Activated naive CD8-positive, alpha-beta T cell (primary cell): ENCODE data around the gene OR6N2.
A peak's percentile ranks its signal among the peaks of the same experiment; 100 is the strongest.

Experiments used
- H3K27ac Mint-ChIP-seq: one replicate; pipeline ENCODE4 v1.8.0; 2021; ENCODE audit warnings: mixed read lengths
- H3K27me3 Mint-ChIP-seq: one replicate; pipeline ENCODE4 v1.8.0; 2021; ENCODE audit warnings: mixed read lengths
- H3K36me3 Mint-ChIP-seq: one replicate; pipeline ENCODE4 v1.8.0; 2021; ENCODE audit warnings: mixed read lengths
- H3K4me1 Mint-ChIP-seq: one replicate; pipeline ENCODE4 v1.8.0; 2021; ENCODE audit warnings: low read depth, mixed read lengths
- H3K4me3 Mint-ChIP-seq: one replicate; pipeline ENCODE4 v1.8.0; 2021; ENCODE audit warnings: mild to moderate bottlenecking, mixed read lengths
- H3K9me3 Mint-ChIP-seq: one replicate; pipeline ENCODE4 v1.8.0; 2021; ENCODE audit warnings: low read depth, mixed read lengths

The OR6N2 gene, protein sequence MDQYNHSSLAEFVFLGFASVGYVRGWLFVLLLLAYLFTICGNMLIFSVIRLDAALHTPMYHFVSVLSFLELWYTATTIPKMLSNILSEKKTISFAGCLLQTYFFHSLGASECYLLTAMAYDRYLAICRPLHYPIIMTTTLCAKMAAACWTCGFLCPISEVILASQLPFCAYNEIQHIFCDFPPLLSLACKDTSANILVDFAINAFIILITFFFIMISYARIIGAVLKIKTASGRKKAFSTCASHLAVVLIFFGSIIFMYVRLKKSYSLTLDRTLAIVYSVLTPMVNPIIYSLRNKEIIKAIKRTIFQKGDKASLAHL

GRCh38 chr1:158781104-158781503 lies at the start of gene OR6N2:
TSS of gene OR6N2 (minus strand) at chr1:158781204. CDS start at chr1:158777635, 3,569 bp downstream.
- Mint-ChIP-seq H3K4me1 (no peaks in the 10 kb centered on the region), H3K4me3 (no peak within 1 kb of the TSS), H3K27me3 (peaks cover 4% of the 10 kb centered on the region), H3K9me3 (no peaks in the 10 kb centered on the region), H3K36me3 (no peaks in the 10 kb centered on the region), H3K27ac (no peak within 1 kb of the TSS)

DNA sequence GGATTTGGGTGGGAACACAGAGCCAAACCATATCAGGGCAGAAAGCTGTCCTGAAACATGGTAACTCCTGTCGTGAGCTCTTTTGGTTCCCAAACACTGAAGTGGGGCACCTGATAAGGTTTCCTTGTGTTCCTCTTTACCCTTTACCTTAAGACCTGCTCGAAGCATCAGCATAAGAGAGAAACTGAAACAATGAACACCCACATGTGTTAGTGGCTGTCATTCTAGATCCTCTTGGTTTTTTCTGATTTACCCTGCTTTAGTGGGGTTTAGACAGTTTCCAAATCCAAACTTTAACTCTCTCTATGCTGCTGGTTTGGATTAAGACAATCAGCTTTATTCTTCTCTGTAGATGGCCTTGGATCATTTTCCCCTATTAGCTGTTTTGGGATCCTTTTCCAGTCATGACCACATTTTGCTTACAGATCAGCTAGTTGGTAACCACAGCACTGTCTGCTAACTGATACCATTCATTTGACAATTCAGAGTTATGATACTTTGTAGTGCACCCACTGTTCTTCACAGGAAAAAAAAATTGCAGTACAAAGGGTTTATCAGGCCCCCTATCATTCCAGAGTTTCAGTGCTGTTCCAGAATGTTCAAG lies 49.2 kb upstream of the OR6N2 start:
- peaks cover 6% of the 10 kb centered on the region for H3K36me3 Mint-ChIP-seq
- H3K4me3 Mint-ChIP-seq: no peak overlapping the region
- H3K4me1 Mint-ChIP-seq: peaks cover 2% of the 10 kb centered on the region
- H3K27me3 Mint-ChIP-seq: peaks cover 4% of the 10 kb centered on the region
- peak overlapping the region; percentile 17 for H3K27ac Mint-ChIP-seq
- peaks cover 7% of the 10 kb centered on the region for H3K9me3 Mint-ChIP-seq

- Mint-ChIP-seq H3K4me3 (no peak overlapping the region), H3K27ac (no peak overlapping the region), H3K4me1 (peaks cover 9% of the 10 kb centered on the region), H3K9me3 (no peaks in the 10 kb centered on the region), H3K36me3 (peaks cover 2% of the 10 kb centered on the region), H3K27me3 (peaks cover 9% of the 10 kb centered on the region)
Observed at GRCh38 chr1:158821723-158822122, 40.7 kb upstream of the OR6N2 start.

DNA sequence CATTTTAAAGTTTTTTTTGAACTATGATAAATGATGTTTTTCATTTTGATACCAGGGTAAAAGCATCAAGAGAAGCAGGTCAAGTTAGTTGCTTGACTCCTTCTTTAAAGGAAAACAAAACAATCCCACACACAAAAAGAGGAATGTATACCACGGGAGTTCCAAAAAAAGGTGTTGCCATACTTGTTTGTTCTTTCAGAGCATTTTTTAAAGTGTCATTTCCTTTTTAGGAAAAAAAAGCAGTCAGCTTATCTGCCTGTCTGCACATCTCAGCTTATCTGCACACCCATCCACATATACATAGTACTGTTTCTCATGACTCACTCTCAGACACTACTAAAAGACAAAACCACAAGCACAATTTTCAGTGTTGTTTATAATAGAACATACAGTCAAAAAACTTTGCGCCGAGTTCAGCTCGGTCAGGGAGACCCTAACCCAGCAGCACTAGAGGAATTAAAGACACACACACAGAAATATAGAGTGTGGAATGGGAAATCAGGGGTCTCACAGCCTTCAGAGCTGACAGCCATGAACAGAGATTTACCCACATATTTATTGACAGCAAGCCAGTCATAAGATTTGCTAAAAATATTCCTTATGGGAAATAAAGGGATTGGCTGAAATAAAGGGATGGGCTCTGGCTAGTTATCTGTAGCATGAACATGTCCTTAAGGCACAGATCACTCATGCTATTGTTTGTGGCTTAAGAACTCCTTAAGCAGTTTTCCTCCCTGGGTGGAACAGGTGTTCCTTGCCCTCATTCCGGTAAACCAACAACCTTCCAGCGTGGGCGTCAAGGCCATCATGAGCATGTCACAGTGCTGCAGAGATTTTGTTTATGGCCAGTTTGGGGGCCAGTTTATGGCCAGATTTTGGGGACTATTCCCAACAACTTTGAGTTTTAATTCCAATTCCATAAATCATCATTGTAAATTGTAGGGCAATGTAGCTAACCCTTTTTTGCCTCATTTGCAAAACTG lies 38.7 kb upstream of the OR6N2 start:
- Mint-ChIP-seq H3K9me3 (no peaks in the 10 kb centered on the region), H3K4me3 (no peak overlapping the region), H3K27ac (no peak overlapping the region), H3K4me1 (peaks cover 9% of the 10 kb centered on the region), H3K36me3 (no peaks in the 10 kb centered on the region), H3K27me3 (peaks cover 5% of the 10 kb centered on the region)

DNA sequence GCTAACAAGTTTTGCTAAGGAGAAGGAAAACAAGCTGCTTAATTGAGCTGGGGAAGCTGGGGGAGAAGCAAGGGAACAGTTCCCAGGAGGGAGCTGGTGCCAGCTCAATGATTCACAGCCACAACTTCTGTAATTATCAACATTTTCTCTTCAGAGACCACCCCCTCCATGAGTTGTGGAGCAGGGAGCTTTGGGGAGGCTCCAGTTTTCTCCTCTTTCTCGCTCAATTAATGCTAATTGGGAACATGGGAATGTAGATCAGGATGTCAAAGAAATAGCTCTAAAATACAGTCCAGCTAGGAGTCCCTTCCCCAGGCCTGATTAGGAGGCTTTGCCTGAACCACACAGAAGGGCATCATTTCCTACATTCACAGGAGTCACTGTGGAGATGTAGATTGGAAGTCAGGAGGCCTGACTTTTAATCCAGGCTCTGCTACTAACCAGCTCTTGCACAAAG lies 38.0 kb upstream of the OR6N2 start:
- Mint-ChIP-seq H3K27ac (no peak overlapping the region), H3K9me3 (no peaks in the 10 kb centered on the region), H3K4me1 (peaks cover 9% of the 10 kb centered on the region), H3K4me3 (no peak overlapping the region), H3K27me3 (peaks cover 5% of the 10 kb centered on the region), H3K36me3 (no peaks in the 10 kb centered on the region)

- Mint-ChIP-seq H3K4me1 (peaks cover 9% of the 10 kb centered on the region), H3K9me3 (no peaks in the 10 kb centered on the region), H3K4me3 (no peak overlapping the region), H3K27me3 (peaks cover 2% of the 10 kb centered on the region), H3K36me3 (no peaks in the 10 kb centered on the region), H3K27ac (no peak overlapping the region)
Observed at GRCh38 chr1:158818560-158818959, 37.6 kb upstream of the OR6N2 start.

DNA sequence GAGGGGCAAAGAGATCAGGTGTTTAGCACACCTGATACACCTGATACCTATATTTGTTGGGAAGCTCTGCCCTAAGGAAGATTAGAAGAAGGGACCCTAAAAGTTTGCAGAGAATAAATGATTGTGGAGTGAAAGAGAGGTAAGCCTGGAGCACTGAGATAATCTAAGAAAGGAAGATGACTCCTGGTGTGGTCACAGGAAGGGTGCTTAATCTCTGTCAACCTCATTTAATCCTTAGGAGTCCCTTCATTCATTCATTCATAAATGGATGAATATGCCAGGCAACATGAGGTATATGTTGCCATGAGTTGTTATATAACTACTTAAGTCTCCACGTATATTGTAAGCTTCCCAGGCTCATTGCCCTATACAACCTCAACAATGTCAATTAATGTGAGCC lies 34.0 kb upstream of the OR6N2 start:
- Mint-ChIP-seq H3K27ac (no peak overlapping the region), H3K4me1 (peaks cover 9% of the 10 kb centered on the region), H3K27me3 (no peaks in the 10 kb centered on the region), H3K9me3 (no peaks in the 10 kb centered on the region), H3K36me3 (no peaks in the 10 kb centered on the region), H3K4me3 (no peak overlapping the region)

GRCh38 chr1:158813164-158813563 lies 32.2 kb upstream of the OR6N2 start:
- Mint-ChIP-seq H3K4me3 (no peak overlapping the region), H3K4me1 (no peaks in the 10 kb centered on the region), H3K27ac (no peak overlapping the region), H3K27me3 (no peaks in the 10 kb centered on the region), H3K9me3 (no peaks in the 10 kb centered on the region), H3K36me3 (no peaks in the 10 kb centered on the region)

GRCh38 chr1:158812336-158812735 lies 31.3 kb upstream of the OR6N2 start:
- no peaks in the 10 kb centered on the region for H3K36me3 Mint-ChIP-seq
- H3K27ac Mint-ChIP-seq: no peak overlapping the region
- H3K9me3 Mint-ChIP-seq: no peaks in the 10 kb centered on the region
- no peaks in the 10 kb centered on the region for H3K27me3 Mint-ChIP-seq
- no peaks in the 10 kb centered on the region for H3K4me1 Mint-ChIP-seq
- no peak overlapping the region for H3K4me3 Mint-ChIP-seq

GRCh38 chr1:158810311-158810710 lies 29.3 kb upstream of the OR6N2 start:
- no peaks in the 10 kb centered on the region for H3K27me3 Mint-ChIP-seq

GRCh38 chr1:158809862-158810261 lies 28.9 kb upstream of the OR6N2 start:
- H3K9me3 Mint-ChIP-seq: no peaks in the 10 kb centered on the region
- H3K27ac Mint-ChIP-seq: no peak overlapping the region
- H3K27me3 Mint-ChIP-seq: no peaks in the 10 kb centered on the region
- H3K4me1 Mint-ChIP-seq: no peaks in the 10 kb centered on the region
- no peaks in the 10 kb centered on the region for H3K36me3 Mint-ChIP-seq
- H3K4me3 Mint-ChIP-seq: no peak overlapping the region

More at GRCh38 chr1:158810311-158810710, 29.3 kb upstream of the OR6N2 start:
- Mint-ChIP-seq H3K9me3 (no peaks in the 10 kb centered on the region), H3K36me3 (no peaks in the 10 kb centered on the region), H3K4me1 (no peaks in the 10 kb centered on the region), H3K4me3 (no peak overlapping the region), H3K27ac (no peak overlapping the region)

- no peaks in the 10 kb centered on the region for H3K36me3 Mint-ChIP-seq
- H3K4me1 Mint-ChIP-seq: no peaks in the 10 kb centered on the region
- H3K27ac Mint-ChIP-seq: no peak overlapping the region
- no peaks in the 10 kb centered on the region for H3K27me3 Mint-ChIP-seq
- no peaks in the 10 kb centered on the region for H3K9me3 Mint-ChIP-seq
- no peak overlapping the region for H3K4me3 Mint-ChIP-seq
Observed at GRCh38 chr1:158809256-158809655, 28.3 kb upstream of the OR6N2 start.

DNA sequence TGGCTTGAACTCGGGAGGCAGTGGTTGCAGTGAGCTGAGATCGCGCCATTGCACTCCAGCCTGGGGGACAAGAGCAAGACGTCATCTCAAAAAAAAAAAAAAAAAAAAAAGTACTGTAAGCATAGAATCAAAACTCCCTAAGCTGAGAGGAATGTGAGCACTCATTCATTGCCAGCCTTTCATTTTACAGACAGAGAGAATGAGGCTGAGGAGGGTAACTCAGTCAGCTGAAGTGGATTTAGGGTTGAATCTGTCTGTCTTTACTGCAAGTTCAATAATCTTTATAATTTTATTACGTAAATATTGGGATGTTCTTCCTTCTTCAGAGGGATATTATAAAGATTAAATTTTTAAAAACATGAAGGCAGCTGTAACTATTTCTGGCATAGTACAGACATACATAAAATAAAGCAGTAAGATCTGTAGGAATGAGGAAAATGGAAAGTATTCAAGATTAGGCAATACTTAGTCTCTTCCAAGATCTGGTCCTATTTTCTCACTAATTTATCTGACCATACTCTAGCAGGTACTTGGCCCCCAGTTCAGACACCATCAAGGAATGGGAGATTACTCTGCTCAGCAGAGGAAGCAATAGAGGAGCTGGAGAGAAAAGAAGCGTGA lies 26.0 kb upstream of the OR6N2 start:
- Mint-ChIP-seq H3K27me3 (peaks cover 2% of the 10 kb centered on the region), H3K9me3 (no peaks in the 10 kb centered on the region), H3K36me3 (no peaks in the 10 kb centered on the region), H3K4me1 (no peaks in the 10 kb centered on the region), H3K4me3 (no peak overlapping the region), H3K27ac (no peak overlapping the region)

- Mint-ChIP-seq H3K27ac (no peak overlapping the region), H3K4me3 (no peak overlapping the region)
Observed at GRCh38 chr1:158803678-158804077, 22.7 kb upstream of the OR6N2 start.

More at GRCh38 chr1:158803678-158804077, 22.7 kb upstream of the OR6N2 start:
- no peaks in the 10 kb centered on the region for H3K9me3 Mint-ChIP-seq
- H3K36me3 Mint-ChIP-seq: no peaks in the 10 kb centered on the region
- H3K4me1 Mint-ChIP-seq: no peaks in the 10 kb centered on the region
- peaks cover 3% of the 10 kb centered on the region for H3K27me3 Mint-ChIP-seq
